ENCODE results near the gene DAB2IP.

The DAB2IP gene

GRCh38 chr9:121674952-121675351 lies 23.5 kb downstream of the DAB2IP start:
- H3K27ac ChIP-seq: no peak overlapping the region
- no peak for DNase-seq
- H3K4me3 ChIP-seq: no peak overlapping the region
- H3K4me1 ChIP-seq: peaks cover 0 to 29% (median 0%) of the 10 kb centered on the region in 4 donors
- intact Hi-C loops (cut with DNase I; ENCODE audit: low total_unique reads): no loop called here
- peaks cover 4 to 17% (median 16%) of the 10 kb centered on the region in 3 donors for H3K36me3 ChIP-seq
- H3K27me3 ChIP-seq: no peaks in the 10 kb centered on the region
- TF ChIP-seq CTCF (IDR thresholded peaks at IDR 0.05): no peak
- no peaks in the 10 kb centered on the region for H3K9me3 ChIP-seq

- no peak overlapping the region for H3K27ac ChIP-seq
- H3K9me3 ChIP-seq: no peaks in the 10 kb centered on the region
- no peaks in the 10 kb centered on the region for H3K27me3 ChIP-seq
- no peak for DNase-seq
- H3K4me1 ChIP-seq: peaks cover 0 to 29% (median 0%) of the 10 kb centered on the region in 4 donors
- TF ChIP-seq CTCF (IDR thresholded peaks at IDR 0.05): no peak
- peaks cover 4 to 21% (median 16%) of the 10 kb centered on the region in 3 donors for H3K36me3 ChIP-seq
- intact Hi-C loops (cut with DNase I; ENCODE audit: low total_unique reads): no loop called here
- H3K4me3 ChIP-seq: no peak overlapping the region
Observed at GRCh38 chr9:121675381-121675780, 23.9 kb downstream of the DAB2IP start.

GRCh38 chr9:121675969-121676822 lies 24.8 kb downstream of the DAB2IP start:
- intact Hi-C loops (cut with DNase I; ENCODE audit: low total_unique reads): no loop called here
- H3K27me3 ChIP-seq: no peaks in the 10 kb centered on the region
- H3K36me3 ChIP-seq: peaks cover 4 to 25% (median 16%) of the 10 kb centered on the region in 3 donors
- peaks cover 0 to 29% (median 0%) of the 10 kb centered on the region in 4 donors for H3K4me1 ChIP-seq
- DNase-seq: no peak
- no peak overlapping the region for H3K27ac ChIP-seq
- H3K9me3 ChIP-seq: no peaks in the 10 kb centered on the region
- no peak for TF ChIP-seq CTCF (IDR thresholded peaks at IDR 0.05)
- H3K4me3 ChIP-seq: no peak overlapping the region

- no peaks in the 10 kb centered on the region for H3K27me3 ChIP-seq
- TF ChIP-seq CTCF (IDR thresholded peaks at IDR 0.05): no peak
- no peak overlapping the region for H3K27ac ChIP-seq
- intact Hi-C loops (cut with DNase I; ENCODE audit: low total_unique reads): no loop called here
- no peak overlapping the region for H3K4me3 ChIP-seq
- no peaks in the 10 kb centered on the region for H3K9me3 ChIP-seq
- H3K36me3 ChIP-seq: peaks cover 4 to 32% (median 20%) of the 10 kb centered on the region in 3 donors
- peaks cover 0 to 25% (median 0%) of the 10 kb centered on the region in 4 donors for H3K4me1 ChIP-seq
- DNase-seq: no peak
Observed at GRCh38 chr9:121676926-121677325, 25.5 kb downstream of the DAB2IP start.

- TF ChIP-seq CTCF (IDR thresholded peaks at IDR 0.05): no peak
- Histone ChIP-seq H3K9me3 (no peaks in the 10 kb centered on the region), H3K4me1 (peaks cover 0 to 22% (median 0%) of the 10 kb centered on the region in 4 donors), H3K36me3 (peaks cover 4 to 38% (median 25%) of the 10 kb centered on the region in 3 donors), H3K27ac (no peak overlapping the region), H3K27me3 (no peaks in the 10 kb centered on the region), H3K4me3 (no peak overlapping the region)
- intact Hi-C loops (cut with DNase I; ENCODE audit: low total_unique reads): no loop called here
- no peak for DNase-seq
Observed at GRCh38 chr9:121678501-121679022, 27.1 kb downstream of the DAB2IP start.

Data from tibial artery (tissue), 4 donors.